Measurements from ENCODE around the gene CALR3. TPM values are rescaled to one million over a fixed set of nuclear protein-coding genes. Genes with fewer than 3 reads are reported as not detected.

The CALR3 gene
- total RNA-seq, 1 donor from 2014 or later, result not detected

GRCh38 chr19:16463341-16463990 is 32.5 kb downstream of the CALR3 start:
- TF ChIP-seq CTCF (IDR thresholded peaks at IDR 0.05; ENCODE audit: insufficient read depth, low read length, poor library complexity, severe bottlenecking), result no peak
- Histone ChIP-seq H3K36me3 (ENCODE audit: control insufficient read depth, insufficient read depth, low read length) (no peaks in the 10 kb centered on the region), H3K27me3 (ENCODE audit: control insufficient read depth, insufficient read depth, low read length) (no peaks in the 10 kb centered on the region), H3K4me3 (ENCODE audit: low read depth, low read length) (no peak overlapping the region)
- DNase-seq (ENCODE audit: low read depth), result no peak

- no peak for TF ChIP-seq CTCF (IDR thresholded peaks at IDR 0.05; ENCODE audit: insufficient read depth, low read length, poor library complexity, severe bottlenecking)
- DNase-seq (ENCODE audit: low read depth), result no peak
- H3K36me3 ChIP-seq (ENCODE audit: control insufficient read depth, insufficient read depth, low read length), result no peaks in the 10 kb centered on the region
- no peaks in the 10 kb centered on the region for H3K27me3 ChIP-seq (ENCODE audit: control insufficient read depth, insufficient read depth, low read length)
- no peak overlapping the region for H3K4me3 ChIP-seq (ENCODE audit: low read depth, low read length)
Observed at GRCh38 chr19:16462757-16463250, 33.2 kb downstream of the CALR3 start.

GRCh38 chr19:16461630-16462051 is 34.3 kb downstream of the CALR3 start:
- no peaks in the 10 kb centered on the region for H3K36me3 ChIP-seq (ENCODE audit: control insufficient read depth, insufficient read depth, low read length)
- no peak for TF ChIP-seq CTCF (IDR thresholded peaks at IDR 0.05; ENCODE audit: insufficient read depth, low read length, poor library complexity, severe bottlenecking)
- H3K27me3 ChIP-seq (ENCODE audit: control insufficient read depth, insufficient read depth, low read length), result no peaks in the 10 kb centered on the region
- H3K4me3 ChIP-seq (ENCODE audit: low read depth, low read length), result no peak overlapping the region
- no peak for DNase-seq (ENCODE audit: low read depth)

- Histone ChIP-seq H3K4me3 (ENCODE audit: low read depth, low read length) (no peak overlapping the region), H3K27me3 (ENCODE audit: control insufficient read depth, insufficient read depth, low read length) (no peaks in the 10 kb centered on the region), H3K36me3 (ENCODE audit: control insufficient read depth, insufficient read depth, low read length) (no peaks in the 10 kb centered on the region)
- TF ChIP-seq CTCF (IDR thresholded peaks at IDR 0.05; ENCODE audit: insufficient read depth, low read length, poor library complexity, severe bottlenecking), result no peak
- no peak for DNase-seq (ENCODE audit: low read depth)
Observed at GRCh38 chr19:16460454-16460853, 35.5 kb downstream of the CALR3 start.

- no peak for TF ChIP-seq CTCF (IDR thresholded peaks at IDR 0.05; ENCODE audit: insufficient read depth, low read length, poor library complexity, severe bottlenecking)
- H3K4me3 ChIP-seq (ENCODE audit: low read depth, low read length), result no peak overlapping the region
- no peaks in the 10 kb centered on the region for H3K27me3 ChIP-seq (ENCODE audit: control insufficient read depth, insufficient read depth, low read length)
Observed at GRCh38 chr19:16459680-16460079, 36.3 kb downstream of the CALR3 start.

More at GRCh38 chr19:16459680-16460079, 36.3 kb downstream of the CALR3 start:
- DNase-seq (ENCODE audit: low read depth), result no peak
- H3K36me3 ChIP-seq (ENCODE audit: control insufficient read depth, insufficient read depth, low read length), result no peaks in the 10 kb centered on the region

Data from kidney epithelial cell (primary cell).